ENCODE data around the gene HK2.

HK2 gene

DNA sequence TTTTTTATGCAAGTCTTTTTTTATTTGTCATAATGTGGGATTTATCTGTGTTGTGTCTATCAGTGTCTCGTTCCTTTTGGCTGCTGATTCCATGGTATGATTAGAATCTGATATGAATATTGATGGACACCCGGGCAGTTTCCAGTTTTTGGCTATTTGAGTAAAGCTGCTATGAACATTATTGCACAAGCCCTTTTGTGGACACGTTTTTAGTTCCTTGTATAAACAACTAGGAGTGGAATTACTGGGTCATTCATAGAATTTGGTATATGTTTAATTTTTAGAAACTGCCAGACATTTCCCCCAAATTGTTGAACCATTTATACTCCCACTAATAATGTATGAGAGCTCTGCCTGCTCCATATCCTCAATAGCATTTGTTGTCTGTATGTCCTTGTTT is 26.6 kb downstream of the HK2 start:
- peak; percentile 47 for DNase-seq (ENCODE audit: low read depth)
- no peaks in the 10 kb centered on the region for H3K27me3 ChIP-seq (replicated peaks; ENCODE audit: control insufficient read depth, insufficient read depth, low read length)
- no peaks in the 10 kb centered on the region for H3K9me3 ChIP-seq (ENCODE audit: control insufficient read depth, low read length)
- peaks cover 32% of the 10 kb centered on the region for H3K4me1 ChIP-seq (ENCODE audit: control insufficient read depth, insufficient read depth, low read length)
- no peak overlapping the region for H3K9ac ChIP-seq (ENCODE audit: low read length)
- H3K4me3 ChIP-seq (ENCODE audit: low read length) = no peak overlapping the region
- peaks cover 71% of the 10 kb centered on the region for H3K36me3 ChIP-seq (ENCODE audit: control insufficient read depth, insufficient read depth, low read length, severe bottlenecking)

DNA sequence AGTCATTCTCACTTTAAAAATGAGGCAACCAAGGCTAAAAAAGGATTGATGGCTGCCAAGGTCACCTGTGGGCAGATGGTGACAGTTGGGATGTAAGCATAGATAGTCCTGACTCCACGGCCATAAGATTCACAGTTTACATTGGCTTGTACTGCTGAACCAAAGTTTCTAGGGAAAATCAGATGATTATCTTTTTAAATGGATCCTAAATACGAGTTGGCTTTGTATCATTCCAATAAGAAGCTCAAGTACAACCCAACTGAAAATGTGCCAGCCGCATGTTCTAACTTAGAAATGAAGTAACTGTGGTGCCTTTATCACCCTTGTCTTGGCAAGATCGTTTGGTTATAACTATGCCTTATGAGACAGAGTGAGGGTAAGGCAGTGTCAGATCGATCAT is 27.6 kb downstream of the HK2 start:
- Histone ChIP-seq H3K36me3 (ENCODE audit: control insufficient read depth, insufficient read depth, low read length, severe bottlenecking) (peaks cover 71% of the 10 kb centered on the region), H3K9me3 (ENCODE audit: control insufficient read depth, low read length) (no peaks in the 10 kb centered on the region), H3K4me3 (ENCODE audit: low read length) (no peak overlapping the region), H3K27me3 (replicated peaks; ENCODE audit: control insufficient read depth, insufficient read depth, low read length) (no peaks in the 10 kb centered on the region), H3K4me1 (ENCODE audit: control insufficient read depth, insufficient read depth, low read length) (peaks cover 36% of the 10 kb centered on the region), H3K9ac (ENCODE audit: low read length) (no peak overlapping the region)
- no peak for DNase-seq (ENCODE audit: low read depth)

DNA sequence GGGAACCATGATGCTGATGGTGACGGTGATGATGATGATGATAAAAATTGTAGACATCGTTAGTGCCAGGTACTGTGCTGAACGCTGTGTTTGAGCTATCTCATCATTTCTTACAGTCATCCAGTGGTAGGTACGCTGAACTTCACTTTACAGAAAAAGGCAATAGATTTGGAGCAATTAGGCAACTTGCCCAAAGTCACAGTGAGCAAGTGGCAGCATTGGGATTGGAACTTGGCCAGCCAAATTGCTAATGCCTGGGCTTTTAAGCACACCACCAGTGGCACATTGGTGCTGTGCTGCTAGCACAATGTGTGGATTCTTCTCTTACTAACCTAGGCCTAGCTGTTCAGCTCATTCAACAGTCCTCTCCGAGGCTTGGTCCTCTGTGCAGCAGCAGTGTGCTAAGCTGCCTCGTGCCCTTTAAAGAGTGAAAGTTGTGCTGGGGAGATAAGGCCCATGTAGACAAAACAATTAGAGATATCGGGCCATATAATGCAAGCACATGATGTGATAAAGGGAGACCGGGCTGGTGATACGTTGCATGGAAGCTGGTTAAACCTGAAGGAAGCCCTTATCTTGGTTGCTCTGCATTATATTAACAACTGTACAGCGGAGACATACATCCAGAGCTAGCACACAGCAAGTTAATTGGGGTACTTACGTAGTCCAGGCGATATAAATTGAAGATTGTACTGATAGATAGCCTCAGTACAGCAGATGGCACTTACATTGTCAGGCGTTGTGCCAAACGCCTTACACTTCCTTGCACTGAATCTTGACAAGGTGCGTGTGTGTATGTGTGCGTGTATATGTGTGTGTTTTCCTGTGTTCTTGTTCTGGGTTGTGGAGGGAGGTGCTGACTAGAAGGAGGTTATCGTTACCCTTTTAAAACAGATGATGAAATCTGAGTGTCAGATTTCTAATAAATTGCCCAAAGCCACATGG is 28.4 kb downstream of the HK2 start:
- H3K9ac ChIP-seq (ENCODE audit: low read length) = no peak overlapping the region
- H3K4me1 ChIP-seq (ENCODE audit: control insufficient read depth, insufficient read depth, low read length) = peaks cover 36% of the 10 kb centered on the region
- H3K9me3 ChIP-seq (ENCODE audit: control insufficient read depth, low read length) = no peaks in the 10 kb centered on the region
- no peaks in the 10 kb centered on the region for H3K27me3 ChIP-seq (replicated peaks; ENCODE audit: control insufficient read depth, insufficient read depth, low read length)
- DNase-seq (ENCODE audit: low read depth) = no peak
- H3K4me3 ChIP-seq (ENCODE audit: low read length) = no peak overlapping the region
- H3K36me3 ChIP-seq (ENCODE audit: control insufficient read depth, insufficient read depth, low read length, severe bottlenecking) = peaks cover 68% of the 10 kb centered on the region

DNA sequence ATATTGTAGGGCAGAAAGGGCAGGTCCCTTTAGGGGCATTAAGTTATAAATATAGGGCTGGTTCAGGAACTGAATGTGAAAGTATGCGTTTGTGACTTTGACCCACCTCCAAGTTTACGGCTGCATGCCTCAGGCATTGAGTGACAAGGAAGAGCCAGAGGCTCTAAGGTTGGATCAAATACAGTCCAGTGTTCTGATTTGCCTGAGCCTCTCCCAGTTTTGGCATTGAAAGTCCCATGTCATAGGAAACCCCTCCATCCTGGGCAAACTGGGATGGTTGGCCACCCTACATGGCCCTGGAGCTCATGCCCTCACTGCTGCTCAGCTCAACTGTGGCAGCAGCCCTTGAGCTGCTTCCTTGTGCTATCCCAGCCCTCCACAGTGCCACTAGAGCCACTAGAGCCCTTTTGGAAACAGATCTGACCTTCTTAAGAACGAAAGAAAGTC is 29.9 kb downstream of the HK2 start:
- peaks cover 47% of the 10 kb centered on the region for H3K4me1 ChIP-seq (ENCODE audit: control insufficient read depth, insufficient read depth, low read length)
- H3K36me3 ChIP-seq (ENCODE audit: control insufficient read depth, insufficient read depth, low read length, severe bottlenecking) = peaks cover 67% of the 10 kb centered on the region
- DNase-seq (ENCODE audit: low read depth) = no peak
- H3K9me3 ChIP-seq (ENCODE audit: control insufficient read depth, low read length) = no peaks in the 10 kb centered on the region
- H3K4me3 ChIP-seq (ENCODE audit: low read length) = no peak overlapping the region
- H3K9ac ChIP-seq (ENCODE audit: low read length) = no peak overlapping the region
- no peaks in the 10 kb centered on the region for H3K27me3 ChIP-seq (replicated peaks; ENCODE audit: control insufficient read depth, insufficient read depth, low read length)

DNA sequence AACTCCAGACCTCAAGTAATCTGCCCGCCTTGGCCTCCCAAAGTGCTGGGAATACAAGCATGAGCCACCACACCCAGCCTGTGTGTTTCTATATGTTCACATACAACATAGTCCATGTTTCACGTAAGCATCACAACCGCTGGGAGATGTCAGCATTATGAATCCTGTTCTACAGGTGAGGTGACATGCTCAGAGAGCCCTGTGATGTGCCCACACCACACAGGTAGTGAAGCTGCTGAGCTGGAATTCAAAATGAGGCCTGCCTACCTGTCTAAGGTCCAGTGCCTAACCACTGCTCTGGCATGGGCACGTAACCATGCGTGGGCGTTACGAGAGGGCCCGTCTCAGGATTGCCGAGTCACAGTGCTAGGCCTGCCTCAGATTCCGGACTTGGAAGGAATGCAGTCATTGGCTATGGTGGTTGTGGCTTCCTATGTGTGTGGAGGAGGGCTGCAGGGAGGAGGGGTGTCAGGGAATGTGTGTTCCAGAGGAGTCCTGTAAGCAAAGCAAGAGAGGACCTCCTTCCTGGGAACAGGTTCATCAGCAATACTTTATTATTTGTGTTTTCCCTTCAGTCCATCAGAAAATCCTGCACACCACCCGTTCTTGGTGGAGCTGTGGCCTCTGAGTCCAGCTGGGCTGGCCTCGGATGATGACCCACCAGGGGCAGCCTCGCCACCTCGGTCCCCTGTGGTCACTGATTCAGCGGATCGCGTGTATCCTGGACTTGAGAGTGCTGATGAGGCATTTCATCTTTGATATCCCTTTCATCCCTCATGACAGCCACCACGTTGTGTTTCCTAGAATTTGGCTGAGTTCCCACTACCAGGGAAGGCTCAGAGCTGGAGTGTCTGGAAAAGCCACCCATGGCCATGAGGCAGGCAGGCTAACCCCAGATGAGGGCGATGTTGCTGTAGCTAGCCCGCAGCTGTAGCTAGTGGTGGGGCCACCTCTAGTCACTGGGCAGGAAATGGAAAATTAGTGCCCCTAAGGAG is 31.1 kb downstream of the HK2 start:
- no peak overlapping the region for H3K4me3 ChIP-seq (ENCODE audit: low read length)
- no peaks in the 10 kb centered on the region for H3K9me3 ChIP-seq (ENCODE audit: control insufficient read depth, low read length)
- DNase-seq (ENCODE audit: low read depth) = no peak
- no peaks in the 10 kb centered on the region for H3K27me3 ChIP-seq (replicated peaks; ENCODE audit: control insufficient read depth, insufficient read depth, low read length)
- peaks cover 71% of the 10 kb centered on the region for H3K36me3 ChIP-seq (ENCODE audit: control insufficient read depth, insufficient read depth, low read length, severe bottlenecking)
- no peak overlapping the region for H3K9ac ChIP-seq (ENCODE audit: low read length)
- peaks cover 47% of the 10 kb centered on the region for H3K4me1 ChIP-seq (ENCODE audit: control insufficient read depth, insufficient read depth, low read length)

DNA sequence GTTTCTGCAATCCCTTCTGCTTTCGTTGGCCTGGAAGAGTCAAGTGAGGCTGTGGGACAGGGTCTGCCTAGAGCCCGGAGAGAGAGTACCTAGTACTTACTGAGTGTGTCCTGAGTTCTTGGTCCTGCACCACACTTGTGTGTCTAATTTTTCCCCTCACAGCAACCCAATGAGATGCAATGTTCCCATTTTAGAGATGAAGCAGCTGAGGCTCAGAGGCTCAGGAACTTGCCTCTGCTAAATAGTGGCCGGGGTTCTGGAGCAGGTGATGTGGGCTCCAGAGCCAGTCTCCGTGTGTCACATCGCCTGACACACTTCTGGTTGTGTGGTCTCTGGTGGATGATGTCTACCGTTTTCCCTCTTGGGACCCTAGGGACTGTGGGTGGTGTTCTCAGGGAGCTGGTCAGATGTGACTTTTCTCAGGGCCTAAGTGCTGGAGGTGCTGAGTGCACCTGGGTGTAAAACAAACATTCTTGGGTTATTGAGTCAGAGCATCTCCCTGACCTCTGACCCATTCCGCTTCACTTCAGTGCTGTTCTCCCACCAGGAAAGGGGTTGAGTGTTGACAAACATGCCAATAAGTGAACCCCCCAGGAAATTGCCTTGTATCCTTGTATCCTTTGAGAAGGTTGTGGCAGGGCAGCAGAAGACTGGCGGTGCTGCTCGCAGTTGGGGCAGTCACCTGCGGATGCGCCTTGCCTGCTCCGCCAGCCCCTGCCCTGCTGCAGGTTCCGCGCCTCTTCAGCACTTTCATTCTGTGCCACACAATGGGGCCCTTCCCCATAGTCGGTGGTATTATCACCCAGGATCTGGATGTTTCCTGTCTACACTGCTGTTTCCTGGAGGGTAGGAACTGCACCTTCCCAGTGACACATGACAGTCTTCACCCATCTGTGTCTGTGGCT is 32.1 kb downstream of the HK2 start:
- Histone ChIP-seq H3K4me1 (ENCODE audit: control insufficient read depth, insufficient read depth, low read length) (peaks cover 38% of the 10 kb centered on the region), H3K27me3 (replicated peaks; ENCODE audit: control insufficient read depth, insufficient read depth, low read length) (no peaks in the 10 kb centered on the region), H3K9ac (ENCODE audit: low read length) (no peak overlapping the region), H3K36me3 (ENCODE audit: control insufficient read depth, insufficient read depth, low read length, severe bottlenecking) (peaks cover 72% of the 10 kb centered on the region), H3K4me3 (ENCODE audit: low read length) (no peak overlapping the region), H3K9me3 (ENCODE audit: control insufficient read depth, low read length) (no peaks in the 10 kb centered on the region)
- DNase-seq (ENCODE audit: low read depth) = no peak

DNA sequence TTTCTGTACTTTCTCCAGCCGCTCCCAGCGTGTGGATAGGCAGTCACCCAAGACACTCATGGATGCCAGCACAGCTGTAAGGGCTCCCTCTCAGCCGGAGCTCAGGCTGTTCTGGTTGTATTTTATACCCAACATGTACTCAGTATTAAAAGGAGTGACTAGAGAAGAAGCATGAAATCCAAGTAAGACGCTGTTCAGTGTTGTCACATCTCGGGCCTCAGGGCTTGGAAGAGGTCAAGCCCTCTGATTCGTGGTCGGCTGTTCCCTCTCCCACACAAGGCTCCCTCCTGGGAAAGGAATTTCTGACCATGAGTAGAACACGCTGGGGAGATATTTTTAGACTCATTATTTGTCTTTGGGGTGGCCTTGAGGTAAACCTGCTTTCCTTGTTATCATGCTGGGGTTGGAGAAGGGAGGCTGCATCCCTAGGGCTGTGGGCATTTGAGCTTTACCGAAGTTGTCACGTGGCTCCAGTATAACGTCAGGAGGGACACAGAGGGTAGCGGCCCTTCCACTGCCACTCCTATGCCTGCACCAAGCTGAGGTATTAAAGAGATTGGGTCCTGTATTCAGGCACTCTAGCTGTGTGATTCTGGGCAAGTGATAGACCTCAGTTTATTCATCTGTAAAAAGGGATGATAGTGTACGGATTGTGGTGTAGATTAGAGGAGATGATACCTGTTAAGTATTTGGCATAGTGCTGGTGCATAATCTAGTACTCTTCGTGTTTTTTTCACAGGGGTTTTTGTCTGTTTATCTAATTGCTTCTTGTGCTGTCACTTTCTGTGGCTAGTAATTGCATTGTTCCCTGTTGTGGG is 34.1 kb downstream of the HK2 start:
- H3K36me3 ChIP-seq (ENCODE audit: control insufficient read depth, insufficient read depth, low read length, severe bottlenecking) = peaks cover 81% of the 10 kb centered on the region
- no peak overlapping the region for H3K4me3 ChIP-seq (ENCODE audit: low read length)
- H3K9ac ChIP-seq (ENCODE audit: low read length) = peak overlapping the region; percentile 4
- peak; percentile 77 for DNase-seq (ENCODE audit: low read depth)
- H3K27me3 ChIP-seq (replicated peaks; ENCODE audit: control insufficient read depth, insufficient read depth, low read length) = no peaks in the 10 kb centered on the region
- H3K4me1 ChIP-seq (ENCODE audit: control insufficient read depth, insufficient read depth, low read length) = peaks cover 46% of the 10 kb centered on the region
- no peaks in the 10 kb centered on the region for H3K9me3 ChIP-seq (ENCODE audit: control insufficient read depth, low read length)

DNA sequence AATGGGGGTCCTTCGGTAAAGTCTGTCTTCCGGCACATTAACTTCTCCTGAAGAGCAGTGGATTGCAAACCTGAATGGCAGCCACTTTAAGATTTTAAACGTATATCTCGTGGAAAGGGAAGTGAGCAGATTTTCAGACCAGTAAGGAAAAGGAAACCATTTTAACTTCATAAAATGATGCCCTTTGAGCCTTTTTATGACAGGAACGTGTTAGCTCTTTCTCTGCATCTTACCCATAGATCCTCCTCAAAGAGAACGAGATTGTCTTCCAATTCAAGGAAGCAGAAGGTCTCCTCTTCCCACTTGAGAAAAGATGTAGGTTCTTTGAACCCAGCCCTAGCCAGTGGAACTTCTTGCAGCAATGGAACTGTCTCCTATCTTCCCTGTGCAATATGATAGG is 35.6 kb downstream of the HK2 start:
- DNase-seq (ENCODE audit: low read depth) = no peak
- Histone ChIP-seq H3K4me3 (ENCODE audit: low read length) (no peak overlapping the region), H3K9ac (ENCODE audit: low read length) (no peak overlapping the region), H3K4me1 (ENCODE audit: control insufficient read depth, insufficient read depth, low read length) (peaks cover 52% of the 10 kb centered on the region), H3K9me3 (ENCODE audit: control insufficient read depth, low read length) (no peaks in the 10 kb centered on the region), H3K27me3 (replicated peaks; ENCODE audit: control insufficient read depth, insufficient read depth, low read length) (no peaks in the 10 kb centered on the region), H3K36me3 (ENCODE audit: control insufficient read depth, insufficient read depth, low read length, severe bottlenecking) (peaks cover 92% of the 10 kb centered on the region)

DNA sequence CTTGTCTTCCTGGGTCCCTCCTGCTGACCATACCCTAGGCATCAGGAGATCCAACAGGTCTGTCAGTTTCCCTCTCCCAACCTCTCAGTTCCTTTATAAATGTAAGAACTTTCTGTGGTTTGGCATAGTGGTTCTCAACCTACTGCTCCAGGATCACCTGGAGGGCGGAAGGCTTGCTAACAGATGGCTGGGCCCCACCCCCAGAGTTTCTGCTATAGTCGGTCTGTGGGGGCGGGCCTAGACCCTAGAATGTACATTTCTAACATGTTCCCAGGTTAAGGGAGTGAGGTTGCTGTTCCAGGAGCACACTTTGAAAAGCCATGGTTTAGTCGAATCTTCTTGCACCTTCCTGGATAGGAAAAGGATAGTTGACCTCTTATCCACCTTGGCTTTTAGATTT is 37.0 kb downstream of the HK2 start:
- Histone ChIP-seq H3K27me3 (replicated peaks; ENCODE audit: control insufficient read depth, insufficient read depth, low read length) (no peaks in the 10 kb centered on the region), H3K4me1 (ENCODE audit: control insufficient read depth, insufficient read depth, low read length) (peaks cover 55% of the 10 kb centered on the region), H3K9me3 (ENCODE audit: control insufficient read depth, low read length) (no peaks in the 10 kb centered on the region), H3K4me3 (ENCODE audit: low read length) (no peak overlapping the region), H3K36me3 (ENCODE audit: control insufficient read depth, insufficient read depth, low read length, severe bottlenecking) (peaks cover 83% of the 10 kb centered on the region), H3K9ac (ENCODE audit: low read length) (no peak overlapping the region)
- DNase-seq (ENCODE audit: low read depth) = no peak

DNA sequence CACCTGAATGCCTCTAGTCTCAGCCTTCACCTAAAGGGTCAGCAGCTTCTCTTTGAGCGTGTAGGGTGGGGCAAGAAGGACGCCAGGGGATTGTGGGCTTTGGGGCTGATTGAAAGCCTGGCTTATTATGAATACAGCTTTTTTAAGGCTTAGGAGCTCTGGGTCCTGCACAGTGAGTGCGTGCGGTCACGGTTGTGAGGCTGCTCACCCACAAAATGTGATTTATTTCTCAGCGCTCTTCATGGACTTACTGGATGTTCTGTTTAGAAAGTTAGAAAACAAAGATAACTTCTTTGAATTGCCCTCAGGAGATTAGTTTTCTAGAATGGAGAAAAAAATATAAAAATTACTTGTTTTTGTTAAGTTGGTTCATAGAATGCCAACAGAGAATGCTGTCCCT is 37.5 kb downstream of the HK2 start:
- no peak for DNase-seq (ENCODE audit: low read depth)
- Histone ChIP-seq H3K4me3 (ENCODE audit: low read length) (no peak overlapping the region), H3K36me3 (ENCODE audit: control insufficient read depth, insufficient read depth, low read length, severe bottlenecking) (peaks cover 80% of the 10 kb centered on the region)

More for the DNA sequence above, 37.5 kb downstream of the HK2 start:
- H3K9me3 ChIP-seq (ENCODE audit: control insufficient read depth, low read length) = no peaks in the 10 kb centered on the region
- no peaks in the 10 kb centered on the region for H3K27me3 ChIP-seq (replicated peaks; ENCODE audit: control insufficient read depth, insufficient read depth, low read length)
- peaks cover 58% of the 10 kb centered on the region for H3K4me1 ChIP-seq (ENCODE audit: control insufficient read depth, insufficient read depth, low read length)
- H3K9ac ChIP-seq (ENCODE audit: low read length) = no peak overlapping the region
